Measurements from ENCODE around the gene MRPL47. TPM values are rescaled to one million over a fixed set of nuclear protein-coding genes. Genes with fewer than 3 reads are reported as not detected.

MRPL47 gene
- total and polyA plus RNA-seq, 10 of the 15 experiments (the other 5 are each of a cell fraction or from before 2014, with no cell fraction given), result 40.6 to 237 (median 73.9) TPM

GRCh38 chr3:179560791-179561190, 43.6 kb downstream of the MRPL47 start:
- H3K4me2 ChIP-seq (ENCODE audit: control insufficient read depth, insufficient read depth), result no peak overlapping the region
- no peak overlapping the region for H2AFZ ChIP-seq (ENCODE audit: control insufficient read depth, low read depth, low read length)
- H3K9me3 ChIP-seq (replicated peaks; ENCODE audit: control insufficient read depth, insufficient read depth, low read length), result no peaks in the 10 kb centered on the region
- ATAC-seq, result no peak
- no peaks in the 10 kb centered on the region for H3K36me3 ChIP-seq (ENCODE audit: control insufficient read depth in 2 of 2, insufficient read depth in 2 of 2, low read length in 1 of 2)
- WGBS (ENCODE audit: insufficient coverage, insufficient replicate concordance, low lambda C conversion rate, missing lambda C conversion rate), result no CpG with 5 or more reads among the region's 1 CpG
- TF ChIP-seq ZBTB33 (IDR thresholded peaks at IDR 0.05) (no peak), ATF3 (IDR thresholded peaks at IDR 0.05; ENCODE audit: borderline replicate concordance, extremely low read depth, low read depth, low read length) (no peak), RAD21 (IDR thresholded peaks at IDR 0.05; ENCODE audit: insufficient read depth, low read depth, low read length) (no peak), SMARCA5 (IDR thresholded peaks at IDR 0.05) (no peak), POLR2AphosphoS2 (IDR thresholded peaks at IDR 0.05; ENCODE audit: low read depth, low read length) (no peak), MAX (IDR thresholded peaks at IDR 0.05; ENCODE audit: low read depth, low read length) (no peak), CTCF (IDR thresholded peaks at IDR 0.05 in 2 of 3, conservative IDR thresholded peaks at IDR 0.05 in 1 of 3; ENCODE audit: control insufficient read depth in 2 of 3, extremely low read depth in 1 of 3, insufficient read depth in 1 of 3, low read depth in 3 of 3, low read length in 3 of 3) (no peak), IRF5 (IDR thresholded peaks at IDR 0.05; ENCODE audit: borderline replicate concordance) (no peak)
- FAIRE-seq, result no peak
- no peaks in the 10 kb centered on the region for H3K4me1 ChIP-seq (ENCODE audit: control insufficient read depth, insufficient read depth, low read length)
- DNase-seq (ENCODE audit: low read depth, low spot score), result no peak
- in situ Hi-C loops (cut with MboI) (loop anchor here (10.0 to 25.0 kb wide), 2 partner anchors 546 to 1123 kb away; no protein-coding TSS in a partner anchor), intact Hi-C loops (cut with micrococcal nuclease; ENCODE audit: unreplicated experiment) (loop anchor here (5.0 kb wide), 1 partner anchor 543 kb away; no protein-coding TSS in a partner anchor)
- H3K79me2 ChIP-seq (ENCODE audit: control insufficient read depth, insufficient read depth, low read length), result peaks cover 26% of the 10 kb centered on the region
- BruUV-seq (replicated peaks), result no TSS peak
- ChIA-PET SMC1A (ENCODE audit: uncharacterized antibody, unreplicated experiment) (interaction anchor here (1.3 to 1.4 kb wide), 2 partner anchors 196 to 546 kb away, joined by 4 to 5 read pairs; no protein-coding TSS in a partner anchor), CTCF (interaction anchor here (0.6 to 3.7 kb wide), 8 partner anchors 8 to 813 kb away, joined by 3 to 20 read pairs (median 4); no protein-coding TSS in a partner anchor), RAD21 (ENCODE audit: unreplicated experiment) (interaction anchor here (0.7 to 1.1 kb wide), 4 partner anchors 243 to 462 kb away, joined by 3 read pairs; no protein-coding TSS in a partner anchor), POLR2A (interaction anchor here (0.6 to 0.7 kb wide), 2 partner anchors 430 to 1096 kb away, joined by 4 read pairs; no protein-coding TSS in a partner anchor)
- no peaks in the 10 kb centered on the region; a peak in 1 of 4 replicates for H3K27me3 ChIP-seq (replicated peaks in 1 of 2; ENCODE audit: control insufficient read depth in 2 of 2, insufficient read depth in 2 of 2, low read length in 1 of 2)
- H3K4me3 ChIP-seq, result no peak overlapping the region
- H3K9ac ChIP-seq (ENCODE audit: control insufficient read depth, insufficient read depth, low read length), result no peak overlapping the region
- no peak overlapping the region for H3K27ac ChIP-seq (ENCODE audit: control insufficient read depth, insufficient read depth)
- H4K20me1 ChIP-seq (ENCODE audit: control insufficient read depth, insufficient read depth), result no peaks in the 10 kb centered on the region

Measured in GM12878 (cell line).